ENCODE results near the gene LAMTOR1. TPM values are rescaled to one million over a fixed set of nuclear protein-coding genes. Genes with fewer than 3 reads are reported as not detected.
A peak's percentile ranks its signal among the peaks of the same experiment; 100 is the strongest.

LAMTOR1 gene
- total RNA-seq, 2 experiments from 2014 or later = 61.8 to 64.1 TPM

DNA sequence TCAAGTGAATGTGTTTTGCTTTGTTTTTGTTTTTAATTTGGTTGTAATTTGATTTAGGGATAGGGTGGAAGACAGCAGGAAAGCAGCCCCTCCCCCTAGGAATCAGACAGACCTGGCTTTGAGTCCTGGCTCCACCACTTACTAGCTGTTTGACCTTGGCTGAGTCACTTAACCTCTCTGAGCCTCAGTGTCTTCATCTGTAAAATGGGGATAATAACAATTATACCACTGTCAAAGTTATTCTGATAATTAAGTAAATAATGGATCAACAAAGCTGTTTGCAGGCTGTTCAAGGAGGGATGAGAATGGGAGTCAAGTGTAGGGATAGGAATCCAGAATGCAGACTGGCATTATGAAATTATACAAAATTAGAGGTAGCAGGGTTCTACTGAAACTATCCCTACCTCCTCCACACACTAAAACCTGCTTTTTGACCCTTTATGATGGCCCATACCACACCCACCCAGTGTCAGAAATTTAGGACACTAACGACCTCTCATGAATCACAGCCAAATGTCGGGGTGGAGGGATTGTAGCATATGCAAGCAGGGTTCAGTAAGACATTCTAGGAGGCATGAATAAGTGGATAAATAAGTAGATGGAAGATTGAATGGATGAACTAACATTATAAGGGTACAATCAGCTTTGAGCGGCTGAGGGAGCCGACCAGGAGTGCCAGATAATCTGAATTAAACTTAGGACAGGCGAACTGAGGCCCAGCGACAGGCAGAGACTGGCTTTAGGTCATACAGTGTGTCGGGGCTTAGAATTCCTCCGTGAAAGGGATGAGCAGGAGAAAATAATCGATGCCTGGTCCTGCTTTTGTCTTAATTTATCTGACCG is 8.4 kb upstream of the LAMTOR1 start:
- Histone ChIP-seq H3K36me3 (ENCODE audit: insufficient read depth, low read length) (peaks cover 8% of the 10 kb centered on the region; the same call in 1 of the 2 replicates), H2AFZ (ENCODE audit: low read length) (peak overlapping the region; percentile 60; the same call in 1 of the 2 replicates), H3K9me2 (ENCODE audit: insufficient read depth, low read length) (no peaks in the 10 kb centered on the region), H3K9me3 (ENCODE audit: low read length) (no peaks in the 10 kb centered on the region), H3K4me3 (ENCODE audit: low read depth, low read length, poor library complexity, severe bottlenecking) (peak overlapping the region; percentile 76), H3K4me1 (ENCODE audit: insufficient read depth, low read length, poor library complexity, severe bottlenecking) (peaks cover 19% of the 10 kb centered on the region), H3K4me2 (ENCODE audit: low read length) (peak overlapping the region; percentile 93), H3K79me2 (ENCODE audit: insufficient read depth, low read depth, low read length) (no peaks in the 10 kb centered on the region; the same call in 1 of the 2 replicates), H4K20me1 (ENCODE audit: insufficient read depth, low read length) (no peaks in the 10 kb centered on the region), H3K27ac (ENCODE audit: low read depth, low read length, poor library complexity, severe bottlenecking) (peak overlapping the region; percentile 78)
- intact Hi-C loops (cut with micrococcal nuclease; ENCODE audit: unreplicated experiment) = loop anchor here (1.0 kb wide), 2 partner anchors 8 to 112 kb away; partner anchors contain the start of gene LAMTOR1
- DNase-seq (ENCODE audit: low spot score) = no peak
- ChIA-PET CTCF (ENCODE audit: unreplicated experiment) (interaction anchor here (1.3 kb wide), 1 partner anchor 33 kb away, joined by 4 read pairs; no protein-coding TSS in a partner anchor), POLR2A (interaction anchor here (1.3 to 1.6 kb wide), 3 partner anchors 10 to 72 kb away, joined by 4 to 7 read pairs (median 6); no protein-coding TSS in a partner anchor)
- no peak for TF ChIP-seq EZH2phosphoT487 (IDR thresholded peaks at IDR 0.05; ENCODE audit: borderline replicate concordance, low read depth, low read length)
- TF ChIP-seq, protein P1, sequence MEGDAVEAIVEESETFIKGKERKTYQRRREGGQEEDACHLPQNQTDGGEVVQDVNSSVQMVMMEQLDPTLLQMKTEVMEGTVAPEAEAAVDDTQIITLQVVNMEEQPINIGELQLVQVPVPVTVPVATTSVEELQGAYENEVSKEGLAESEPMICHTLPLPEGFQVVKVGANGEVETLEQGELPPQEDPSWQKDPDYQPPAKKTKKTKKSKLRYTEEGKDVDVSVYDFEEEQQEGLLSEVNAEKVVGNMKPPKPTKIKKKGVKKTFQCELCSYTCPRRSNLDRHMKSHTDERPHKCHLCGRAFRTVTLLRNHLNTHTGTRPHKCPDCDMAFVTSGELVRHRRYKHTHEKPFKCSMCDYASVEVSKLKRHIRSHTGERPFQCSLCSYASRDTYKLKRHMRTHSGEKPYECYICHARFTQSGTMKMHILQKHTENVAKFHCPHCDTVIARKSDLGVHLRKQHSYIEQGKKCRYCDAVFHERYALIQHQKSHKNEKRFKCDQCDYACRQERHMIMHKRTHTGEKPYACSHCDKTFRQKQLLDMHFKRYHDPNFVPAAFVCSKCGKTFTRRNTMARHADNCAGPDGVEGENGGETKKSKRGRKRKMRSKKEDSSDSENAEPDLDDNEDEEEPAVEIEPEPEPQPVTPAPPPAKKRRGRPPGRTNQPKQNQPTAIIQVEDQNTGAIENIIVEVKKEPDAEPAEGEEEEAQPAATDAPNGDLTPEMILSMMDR (conservative IDR thresholded peaks at IDR 0.05; ENCODE audit: low read length) = no peak
- BruUV-seq (replicated peaks) = TSS peak; percentile 87

- Histone ChIP-seq H2AFZ (ENCODE audit: low read length) (no peak within 1 kb of the TSS), H3K79me2 (ENCODE audit: insufficient read depth, low read depth, low read length) (peaks cover 22% of the 10 kb centered on the region), H4K20me1 (ENCODE audit: insufficient read depth, low read length) (no peaks in the 10 kb centered on the region), H3K4me2 (ENCODE audit: low read length) (no peak within 1 kb of the TSS), H3K4me3 (ENCODE audit: low read depth, low read length, poor library complexity, severe bottlenecking) (no peak within 1 kb of the TSS), H3K27ac (ENCODE audit: low read depth, low read length, poor library complexity, severe bottlenecking) (no peak within 1 kb of the TSS), H3K4me1 (ENCODE audit: insufficient read depth, low read length, poor library complexity, severe bottlenecking) (peaks cover 21% of the 10 kb centered on the region), H3K36me3 (ENCODE audit: insufficient read depth, low read length) (peaks cover 15% of the 10 kb centered on the region; the same call in 1 of the 2 replicates), H3K9me2 (ENCODE audit: insufficient read depth, low read length) (no peaks in the 10 kb centered on the region), H3K9me3 (ENCODE audit: low read length) (no peaks in the 10 kb centered on the region)
- CTCF ChIA-PET (ENCODE audit: unreplicated experiment) = interaction anchor here (0.7 kb wide), 1 partner anchor 81 kb away, joined by 3 read pairs; no protein-coding TSS in a partner anchor
- POLR2A ChIA-PET = no interaction called here
- intact Hi-C loops (cut with micrococcal nuclease; ENCODE audit: unreplicated experiment) = no loop called here
- TF ChIP-seq, protein P1 (conservative IDR thresholded peaks at IDR 0.05; ENCODE audit: low read length) = no peak
- TF ChIP-seq EZH2phosphoT487 (IDR thresholded peaks at IDR 0.05; ENCODE audit: borderline replicate concordance, low read depth, low read length) = no peak
- DNase-seq (ENCODE audit: low spot score) = no peak
- no TSS peak for BruUV-seq (replicated peaks)
Observed at GRCh38 chr11:72105888-72106287, 2.8 kb upstream of the LAMTOR1 start, which contains the start of gene TOMT. Gene TOMT, plus strand, starts transcription at chr11:72105924. Its CDS starts 28 bp downstream, at chr11:72105952.
